GM21515 (cell line): ENCODE data around the gene TPBGL.

Experiments used
- ATAC-seq: cut with Tn5 transposase; IDR thresholded peaks from one replicate; pipeline ENCODE4 v1.9.1; 2021; ENCODE audit not compliant: unreplicated experiment

Gene TPBGL

DNA sequence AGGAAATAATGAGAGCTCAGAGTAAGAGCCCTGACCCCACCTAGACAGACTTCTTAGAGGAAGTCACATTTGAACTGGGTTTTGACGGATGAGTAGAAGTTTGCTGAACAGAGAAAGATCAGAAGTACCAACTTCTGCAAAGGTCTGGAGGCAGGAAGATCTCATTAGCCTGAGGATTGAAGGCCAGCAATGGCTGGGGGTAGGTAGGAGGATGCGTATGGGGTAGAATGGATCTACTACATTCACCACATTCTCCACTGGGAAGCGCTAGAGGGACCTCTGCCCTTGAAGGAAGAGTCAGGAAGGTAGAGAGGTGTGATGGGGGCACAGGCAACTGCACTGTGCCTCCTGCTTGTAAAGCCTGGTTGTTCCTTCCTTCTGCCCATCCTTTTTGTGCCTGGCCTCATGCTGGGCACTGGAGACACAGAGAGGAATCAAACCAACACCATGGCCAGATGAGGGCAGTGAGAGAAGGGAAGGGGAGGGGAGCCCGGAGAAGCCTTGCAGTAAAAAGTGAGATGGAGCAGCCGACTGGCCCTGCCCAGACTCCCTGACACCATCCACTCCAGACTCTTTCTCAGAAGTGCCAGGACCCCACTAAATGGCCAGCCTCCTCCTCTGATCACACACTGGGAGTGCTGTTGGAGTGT is 4.9 kb downstream of the TPBGL start:
- no peak for ATAC-seq

DNA sequence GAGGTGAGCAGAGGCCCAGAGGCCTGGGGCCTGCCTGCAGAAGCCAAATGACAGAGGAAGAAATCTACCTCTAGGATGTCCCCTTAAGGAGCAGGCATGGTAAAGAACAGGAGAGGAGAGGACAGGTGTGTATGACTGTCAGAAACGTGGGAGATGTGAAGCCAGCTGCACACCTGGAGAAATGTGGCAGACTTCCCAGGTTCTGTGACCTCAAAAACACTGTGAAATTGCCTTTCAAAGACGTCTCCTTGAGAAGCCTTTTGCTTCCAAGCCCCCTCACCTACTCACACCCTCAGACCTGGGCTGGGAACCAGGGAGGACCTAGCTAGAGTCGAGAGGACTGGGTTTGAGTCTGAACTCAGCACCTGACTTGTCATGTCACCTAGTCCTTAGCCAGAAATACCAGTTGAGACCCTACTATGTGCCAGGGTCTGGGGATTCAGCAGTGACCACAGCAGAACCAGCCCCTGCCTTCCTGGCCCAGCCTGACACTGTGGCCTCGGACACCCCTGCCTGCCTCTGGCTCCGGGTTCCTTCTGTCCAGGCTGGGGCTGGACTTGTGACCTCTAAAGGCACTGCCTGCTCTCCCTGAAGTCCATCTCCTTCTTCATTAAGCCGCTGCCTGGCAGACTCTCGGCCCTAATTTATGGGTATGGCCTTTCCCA is 5.6 kb downstream of the TPBGL start:
- no peak for ATAC-seq

DNA sequence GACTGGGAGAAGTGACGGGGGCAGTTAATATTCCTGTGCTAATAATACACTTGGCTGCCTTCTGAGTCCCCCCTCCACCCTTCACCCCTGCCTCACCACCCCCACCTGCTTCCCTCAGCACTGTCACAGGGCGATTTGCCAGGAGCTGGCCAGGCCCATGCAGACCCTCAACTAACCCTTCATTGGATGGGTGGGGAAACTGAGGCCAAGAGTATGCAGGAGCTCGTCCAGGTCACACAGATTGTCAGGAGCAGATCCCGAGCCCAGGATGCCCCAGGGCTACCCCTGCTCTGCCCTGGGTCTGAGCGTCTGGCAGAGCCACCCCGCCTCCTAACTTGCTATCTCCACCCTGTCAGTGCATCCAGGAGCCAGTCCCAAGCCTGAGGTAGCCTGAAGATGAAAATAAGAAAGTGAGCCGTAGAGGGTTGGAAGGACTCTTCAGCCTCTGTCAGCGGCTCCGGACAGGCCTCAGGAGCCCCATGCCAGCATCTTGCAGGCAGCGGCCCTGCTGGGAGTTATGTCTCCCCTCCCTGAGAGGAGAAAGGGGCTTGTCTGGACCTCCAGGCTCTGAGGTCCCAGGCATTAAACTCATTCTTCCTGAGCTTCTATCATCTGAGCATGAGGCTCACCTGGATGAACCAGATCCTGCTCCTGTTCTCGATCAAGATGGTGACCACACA is 6.2 kb downstream of the TPBGL start:
- ATAC-seq: no peak

DNA sequence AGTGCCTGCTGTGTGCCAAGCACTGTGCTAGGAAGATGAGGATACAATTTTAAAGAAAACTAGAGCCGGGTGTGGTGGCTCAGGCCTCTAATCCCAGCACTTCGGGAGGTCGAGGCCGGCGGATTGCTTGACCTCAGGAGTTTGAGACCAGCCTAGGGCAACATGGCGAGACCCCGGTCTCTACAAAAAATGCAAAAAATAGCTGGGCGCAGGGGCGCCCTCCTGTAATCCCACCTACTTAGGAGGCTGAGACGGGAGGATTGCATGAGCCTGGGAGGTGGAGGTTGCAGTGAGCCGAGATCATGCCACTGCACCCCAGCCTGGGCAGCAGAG is 8.3 kb downstream of the TPBGL start:
- no peak for ATAC-seq

DNA sequence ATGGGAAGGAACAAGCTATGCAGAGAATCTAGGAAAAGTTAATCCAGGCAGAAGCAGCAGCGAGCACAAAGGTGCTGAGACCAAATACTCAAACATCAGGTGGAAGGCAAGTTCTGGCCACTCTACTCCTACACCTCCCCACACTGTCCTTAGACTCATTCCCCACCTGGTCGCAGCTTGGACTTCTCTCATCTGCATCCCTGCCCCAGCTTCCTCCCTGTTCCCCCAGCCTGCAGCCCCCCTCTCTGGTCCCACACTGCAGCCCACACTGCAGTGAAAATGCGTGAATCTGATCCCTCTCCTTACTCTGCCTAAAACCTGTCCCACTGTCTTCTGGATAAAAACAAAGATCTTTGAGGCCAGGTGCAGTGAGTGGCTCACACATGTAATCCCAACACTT is 9.1 kb downstream of the TPBGL start:
- ATAC-seq: no peak

DNA sequence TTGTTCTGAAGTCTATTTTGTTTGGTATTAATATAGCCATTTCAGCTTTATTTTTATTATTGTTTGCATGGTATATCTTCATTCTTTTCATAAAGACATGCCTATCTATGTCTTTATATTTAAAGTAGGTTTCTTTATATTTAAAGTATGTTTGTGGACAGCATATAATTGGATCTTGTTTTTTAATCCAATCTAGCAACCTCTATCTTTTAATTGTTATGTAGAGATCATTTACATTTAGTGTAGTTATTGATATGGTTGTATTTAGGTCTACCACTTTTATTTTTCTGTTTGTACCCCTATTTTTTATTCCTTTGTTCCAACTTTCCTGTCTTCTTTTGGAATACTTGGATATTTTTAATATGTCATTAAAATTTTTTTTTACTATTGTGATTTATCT is 13.8 kb downstream of the TPBGL start:
- ATAC-seq: no peak

DNA sequence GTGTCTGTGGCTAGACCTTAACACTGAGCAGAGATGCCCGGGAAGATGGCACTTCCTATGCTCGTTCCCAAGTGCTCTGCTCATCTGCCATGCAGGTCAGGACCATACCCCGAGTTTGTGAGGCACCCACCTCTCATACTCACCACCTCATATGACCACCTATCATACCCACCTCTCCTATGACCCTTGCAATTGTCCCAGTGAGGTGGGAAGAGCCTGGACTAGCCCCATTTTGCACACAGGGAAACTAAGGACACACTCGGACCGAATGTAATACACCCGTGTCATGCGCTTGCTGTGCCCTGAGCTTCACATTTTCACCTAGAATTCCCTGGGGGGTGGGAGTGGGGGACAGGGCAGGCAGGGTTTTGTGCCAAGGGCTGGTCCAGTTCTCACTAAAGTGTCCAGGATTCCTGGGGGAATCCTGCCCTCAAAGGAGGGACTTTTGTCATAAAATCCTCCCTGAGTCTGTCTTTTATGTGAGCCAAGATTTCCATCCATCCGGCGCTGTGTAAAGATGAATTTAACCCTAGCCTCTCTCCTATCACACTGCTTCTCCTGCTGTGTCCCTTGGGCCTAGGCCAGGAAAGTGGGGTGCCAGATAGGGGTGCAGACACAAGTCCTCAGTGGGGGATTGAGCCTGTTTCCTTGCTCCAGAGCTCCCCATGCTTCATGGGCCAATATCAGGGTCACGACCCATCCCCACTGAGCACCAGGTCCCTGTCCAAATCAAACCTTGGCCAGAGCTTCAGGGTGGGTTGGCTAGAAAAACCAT is 20.0 kb downstream of the TPBGL start:
- no peak for ATAC-seq

DNA sequence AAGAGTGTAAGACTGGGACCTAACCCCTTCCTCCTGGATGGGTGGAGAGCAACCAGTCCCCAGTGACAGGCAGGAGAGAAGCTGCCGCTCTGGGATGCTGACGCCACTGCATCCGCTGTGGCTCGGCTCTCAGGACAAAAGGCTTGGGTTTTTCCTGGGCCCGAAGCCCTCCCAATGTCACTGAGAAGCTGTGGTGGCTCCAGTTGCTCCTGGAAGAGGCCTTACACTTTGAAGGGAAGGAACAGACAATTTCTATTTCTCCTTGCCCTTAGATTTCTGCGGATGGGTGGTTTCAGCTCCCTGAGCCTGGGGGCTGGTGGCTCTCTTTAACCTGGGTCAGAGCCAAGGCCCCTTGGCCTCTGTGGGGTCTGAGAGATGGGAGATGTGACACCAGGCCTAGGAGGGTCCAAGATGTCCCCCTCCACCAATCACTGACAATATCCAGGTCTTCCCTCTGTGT is 21.4 kb downstream of the TPBGL start:
- ATAC-seq: no peak

DNA sequence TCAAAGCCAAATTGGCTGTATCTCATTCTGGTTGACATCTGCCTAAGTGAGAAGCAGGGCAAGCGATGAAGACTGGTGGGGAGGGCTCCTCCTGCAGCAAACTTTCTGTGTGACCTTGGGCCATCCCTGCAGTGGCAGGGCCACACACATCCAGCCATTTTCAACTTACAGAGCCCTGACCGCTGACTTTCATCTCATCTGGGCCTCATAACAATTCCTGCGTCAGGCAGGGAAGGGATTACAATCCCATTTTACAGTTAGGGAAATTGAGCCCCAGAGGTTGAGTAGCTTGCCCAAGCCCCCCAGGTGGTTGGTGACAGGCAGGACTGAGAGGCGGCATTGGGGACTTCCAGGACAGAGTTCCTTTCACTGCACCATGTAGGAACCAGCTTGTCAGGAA is 21.9 kb downstream of the TPBGL start:
- ATAC-seq: no peak

DNA sequence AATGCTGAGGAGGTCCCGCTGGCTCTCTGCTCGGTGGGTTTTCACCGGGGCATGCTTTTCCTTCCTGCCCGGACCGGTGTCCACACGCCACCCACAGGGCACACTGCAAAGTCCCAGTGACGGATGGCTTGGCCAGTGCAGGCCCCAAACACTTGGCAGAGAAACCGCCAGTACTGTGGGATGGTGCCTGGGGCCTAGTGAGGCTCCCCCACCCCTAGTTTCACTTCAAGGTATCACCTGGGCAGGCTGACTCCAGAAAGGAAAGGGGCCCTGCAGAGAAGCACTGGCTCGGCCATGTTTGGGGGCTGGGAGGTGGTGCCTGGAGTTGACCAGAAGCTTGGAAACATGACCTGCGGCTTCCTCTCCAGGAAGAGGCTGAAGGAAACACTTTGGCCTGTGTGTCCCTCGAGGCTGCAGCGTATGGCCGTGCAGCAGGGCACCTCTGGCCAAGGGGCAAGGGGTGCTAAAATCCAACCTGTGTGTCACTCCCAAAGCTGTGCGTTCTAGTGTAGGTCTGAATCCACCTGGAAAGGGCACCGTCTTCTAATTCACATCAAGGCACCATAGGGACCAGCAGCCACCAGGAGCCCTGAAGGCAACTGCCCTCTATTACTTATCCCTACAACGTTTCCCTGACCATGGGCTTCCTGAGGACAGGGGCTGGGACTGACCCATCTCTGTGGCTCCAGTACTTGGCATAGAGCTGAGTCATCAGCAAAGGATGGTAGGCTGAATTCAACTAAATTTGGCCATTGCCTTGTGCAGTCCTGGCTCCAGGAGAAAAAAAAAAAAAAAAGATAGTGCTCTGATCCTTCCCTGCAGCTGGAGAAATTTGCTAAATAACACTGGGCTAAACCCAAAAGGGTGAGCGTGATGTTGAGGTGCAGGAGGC is 22.6 kb downstream of the TPBGL start:
- ATAC-seq: no peak

DNA sequence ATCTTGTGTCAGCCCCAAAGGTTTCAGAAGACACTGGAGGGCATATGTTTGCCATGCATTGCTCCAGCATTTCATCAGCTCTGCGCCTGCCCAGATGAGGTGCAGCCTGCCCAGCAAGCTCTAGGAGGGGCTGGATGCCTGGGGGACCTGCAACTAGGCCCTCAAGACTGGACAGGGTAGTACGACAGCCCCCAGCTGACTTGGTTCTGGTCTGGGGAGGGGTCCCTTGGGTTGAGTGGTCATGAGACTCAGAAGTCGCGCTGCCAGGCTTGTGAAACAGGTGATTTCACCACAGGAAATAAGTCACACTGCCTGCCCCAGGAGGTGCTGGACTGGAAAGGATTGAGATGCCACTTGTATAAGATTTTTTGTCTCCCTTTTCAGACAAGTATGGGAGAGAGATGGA is 23.4 kb downstream of the TPBGL start:
- ATAC-seq: no peak

DNA sequence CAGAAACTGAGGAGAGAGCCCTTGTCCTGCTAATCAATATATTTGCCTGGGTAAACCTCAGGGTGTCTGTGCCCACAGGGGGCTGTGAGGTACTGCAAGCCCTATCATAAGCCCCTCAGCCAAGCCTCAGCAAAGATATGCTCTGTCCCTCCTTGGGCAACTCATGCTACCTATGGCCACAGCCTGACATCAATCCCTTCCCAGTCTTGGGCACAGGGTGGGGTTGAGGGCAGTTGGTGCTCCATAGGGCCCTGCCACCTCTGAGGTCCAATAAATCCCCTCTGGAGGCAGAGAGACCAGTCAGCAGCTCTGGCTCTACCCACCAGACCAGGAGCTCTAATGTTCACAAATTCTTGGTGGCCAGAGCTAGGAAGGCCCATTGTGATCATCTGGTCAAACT is 23.8 kb downstream of the TPBGL start:
- ATAC-seq: no peak

DNA sequence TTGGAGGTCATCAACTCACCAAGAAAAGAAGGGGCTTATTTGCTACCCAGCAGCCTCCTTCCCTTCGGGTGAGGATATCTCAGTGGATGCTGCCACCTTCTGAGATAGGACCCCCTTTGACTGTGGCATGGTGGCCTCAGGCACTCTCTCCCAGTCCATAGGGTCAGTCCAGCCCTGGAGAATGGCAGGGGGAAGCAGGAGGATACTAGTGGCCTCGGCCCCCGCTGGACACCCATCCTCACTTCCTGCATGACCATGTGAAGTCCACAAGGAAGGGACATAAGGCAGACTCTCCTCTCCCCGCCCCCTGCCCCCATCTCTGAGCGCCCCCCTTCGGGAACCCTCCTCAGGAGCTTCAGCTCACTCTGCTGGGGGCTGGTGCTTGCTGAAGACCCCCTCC is 24.4 kb downstream of the TPBGL start:
- no peak for ATAC-seq

DNA sequence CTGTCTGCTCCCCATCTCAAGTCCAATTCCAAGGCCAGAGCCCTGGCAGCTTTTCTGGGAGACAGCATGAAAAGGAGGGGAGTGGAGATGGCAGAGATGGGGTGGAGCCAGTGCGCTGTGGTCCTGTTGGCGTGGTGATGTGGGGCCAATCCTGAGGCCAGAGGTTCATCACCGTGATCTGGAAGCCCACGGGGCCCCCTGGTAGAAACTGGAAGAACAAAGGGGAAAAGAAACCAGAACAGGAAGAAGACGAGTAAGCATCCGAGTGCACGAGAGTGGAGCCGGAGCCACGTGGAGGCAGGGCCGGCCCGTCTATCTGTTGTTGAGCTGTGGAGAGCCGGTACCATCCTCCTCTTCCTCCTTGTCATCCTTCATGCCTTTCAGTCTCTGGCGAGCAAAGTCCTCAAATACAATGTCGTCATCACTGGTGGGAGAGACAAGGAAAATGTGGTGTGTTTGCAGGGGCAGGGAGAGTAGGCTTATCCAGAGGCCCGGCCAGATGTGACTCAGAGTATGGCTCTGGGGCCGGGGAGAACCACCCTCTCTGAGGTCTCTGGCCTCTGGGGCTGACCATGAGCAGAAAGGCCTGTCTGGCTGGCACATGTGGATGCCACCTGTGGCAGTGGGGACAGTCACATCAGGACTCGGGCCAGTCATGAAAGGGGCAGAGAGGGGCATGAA is 25.4 kb downstream of the TPBGL start:
- ATAC-seq: no peak

DNA sequence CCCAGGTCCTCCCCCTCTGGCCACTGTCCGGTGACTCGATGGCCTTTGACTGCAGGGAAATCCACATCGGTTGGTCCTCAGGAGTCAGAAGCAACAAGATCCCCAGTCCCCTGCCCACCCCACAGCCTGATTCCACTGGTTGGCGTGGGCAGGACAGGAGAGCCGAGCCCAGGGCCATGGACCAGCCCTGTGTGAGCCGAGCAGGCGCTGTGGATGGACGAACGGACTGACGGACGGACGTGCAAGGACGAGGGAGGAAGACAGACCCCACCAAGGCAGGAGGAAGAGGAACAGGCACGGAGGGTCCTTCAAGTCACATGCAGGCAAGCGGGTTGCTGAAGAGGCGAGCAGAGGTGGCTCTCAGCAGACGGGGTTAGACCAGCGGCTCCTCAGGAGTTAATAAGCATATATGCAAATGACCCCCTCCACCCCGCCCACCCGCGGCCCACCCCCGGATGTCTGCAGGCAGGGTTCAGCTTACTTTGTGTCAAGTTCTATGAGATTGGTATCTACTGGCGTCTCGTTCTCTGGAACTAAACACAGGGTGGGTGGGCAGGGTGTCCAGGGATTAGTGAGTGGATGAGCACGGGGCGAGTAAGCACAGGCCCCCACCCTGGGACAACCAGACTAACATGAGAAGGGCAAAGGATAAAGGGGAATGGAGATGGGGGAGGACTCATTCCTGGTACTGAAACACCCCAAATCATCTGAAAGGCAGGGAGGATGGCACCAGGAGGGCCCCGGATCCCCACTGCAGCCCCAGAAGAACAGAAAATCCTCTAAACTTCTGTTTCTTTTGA is 26.8 kb downstream of the TPBGL start:
- ATAC-seq: no peak

DNA sequence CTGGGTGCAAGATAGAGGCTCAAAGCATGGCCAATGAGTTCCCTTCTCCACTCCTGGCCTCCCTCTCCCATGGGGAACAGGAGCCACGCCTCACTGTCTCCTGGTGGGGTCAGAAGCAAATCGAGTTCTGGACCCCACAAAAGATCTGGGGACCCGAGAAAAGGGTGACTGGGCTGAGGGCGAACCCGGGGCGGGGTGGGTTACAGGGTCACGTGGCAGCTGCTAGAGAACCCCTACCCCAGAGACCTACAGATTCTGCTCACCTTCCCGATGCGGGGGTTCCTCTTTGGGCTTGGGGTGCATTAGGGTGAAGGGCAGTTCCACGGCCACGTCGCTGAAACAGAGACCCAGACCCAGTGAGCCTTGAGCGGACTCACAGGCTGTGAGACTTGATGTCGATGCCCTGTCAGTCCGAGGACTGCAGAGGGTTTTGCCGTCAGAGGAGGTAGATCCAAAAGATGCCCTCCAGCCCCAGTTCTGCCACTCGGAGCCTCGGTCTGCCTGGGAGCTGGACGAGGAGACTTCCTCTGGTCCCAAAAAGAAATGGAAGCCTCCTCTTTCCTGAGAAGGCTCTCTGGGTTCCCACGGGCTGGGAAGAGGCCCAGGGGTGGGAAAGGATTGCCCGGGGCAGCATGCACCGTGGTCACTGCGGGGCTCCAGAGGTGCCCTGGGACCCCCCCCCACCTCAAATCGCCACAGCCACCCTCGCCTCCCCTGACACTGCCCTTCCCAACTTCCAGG is 28.2 kb downstream of the TPBGL start:
- no peak for ATAC-seq

DNA sequence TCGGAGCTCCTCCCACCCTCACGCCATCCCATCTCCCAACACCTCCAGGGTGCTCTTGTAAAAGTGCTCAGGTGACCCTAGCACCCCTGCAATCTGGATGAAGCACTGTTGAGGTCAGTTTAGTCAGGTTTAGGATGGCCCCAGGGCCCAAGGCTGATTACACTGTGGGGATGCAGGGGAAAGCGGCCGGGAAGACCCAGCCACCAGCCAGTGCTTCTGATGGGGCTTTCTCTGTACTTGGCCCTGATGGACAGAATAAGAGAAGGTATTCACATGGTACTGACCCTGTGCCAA is 28.7 kb downstream of the TPBGL start:
- no peak for ATAC-seq

DNA sequence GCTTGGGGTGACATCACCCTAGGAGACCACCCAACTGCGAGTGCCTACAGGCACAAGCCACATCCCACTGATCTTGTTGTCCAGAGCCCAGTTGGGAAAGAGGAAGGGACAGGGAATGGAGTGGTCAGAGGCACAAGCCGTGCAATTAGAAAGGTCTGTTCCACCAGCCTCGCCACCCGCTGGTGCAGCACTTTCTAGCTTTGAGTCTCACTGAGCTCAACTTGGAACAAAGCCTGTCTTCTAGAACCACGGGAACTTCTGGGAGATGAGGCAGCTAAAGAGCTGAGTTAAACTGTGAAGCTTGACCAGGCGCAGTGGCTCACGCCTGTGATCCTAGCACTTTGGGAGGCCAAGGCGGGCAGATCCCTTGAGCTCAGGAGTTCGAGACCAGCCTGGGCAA is 29.3 kb downstream of the TPBGL start:
- no peak for ATAC-seq

DNA sequence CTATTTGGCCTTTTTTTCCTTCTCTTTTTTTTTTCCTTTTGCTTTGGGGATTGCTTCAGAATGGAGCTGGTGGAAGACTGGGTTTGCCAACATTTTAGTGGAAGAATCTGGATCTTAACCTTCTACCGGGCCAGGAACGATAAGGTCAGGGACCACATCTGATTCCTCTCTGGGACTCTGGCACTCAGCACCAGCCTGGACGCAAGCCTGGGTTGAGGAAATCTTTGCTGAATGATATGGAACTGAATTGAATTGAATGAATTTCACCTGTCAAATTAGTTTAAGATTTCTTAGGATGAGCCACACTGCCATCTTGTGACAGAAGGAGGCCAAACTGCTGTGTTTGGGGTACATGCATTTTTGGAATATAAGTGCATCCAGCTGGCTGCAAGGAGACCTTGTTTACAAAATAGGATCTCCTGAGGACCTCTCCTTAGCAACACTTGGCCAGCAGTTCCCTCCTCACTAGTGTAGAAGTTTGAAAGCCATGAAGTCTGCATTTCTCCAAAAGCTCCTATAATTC is 30.4 kb downstream of the TPBGL start:
- no peak for ATAC-seq
